GM19467 (cell line): ENCODE measurements around the gene STEAP4.
"Not testable (repeated sequence)": the region's sequence is repeated elsewhere in the genome, so short reads cannot be mapped to it uniquely, and the experiment has no call there.

Experiments used
- ATAC-seq: cut with Tn5 transposase; IDR thresholded peaks from one replicate; pipeline ENCODE4 v1.9.1; 2021; ENCODE audit warnings: mild to moderate bottlenecking, moderate library complexity; ENCODE audit not compliant: unreplicated experiment

The STEAP4 gene

DNA sequence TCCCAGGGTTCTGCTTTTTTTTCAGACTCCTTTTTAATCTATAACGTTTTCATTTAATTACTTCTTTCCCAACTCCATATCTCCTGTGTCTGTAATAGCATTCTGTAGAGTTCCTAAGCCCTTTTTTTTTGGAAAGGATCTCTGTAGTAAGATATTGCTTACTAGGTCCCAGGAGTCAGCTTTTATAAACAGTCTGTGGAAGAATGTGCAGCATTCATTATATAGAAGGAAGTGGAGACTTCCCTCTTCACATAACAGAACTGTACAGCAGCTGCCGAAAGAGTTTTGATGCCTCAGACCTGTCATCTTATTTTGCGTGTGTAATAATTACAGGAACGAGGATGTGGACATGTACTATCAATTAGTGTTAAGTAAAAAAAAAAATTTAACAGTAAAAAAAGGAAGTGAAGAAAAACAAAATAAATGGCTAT lies 7.4 kb upstream of the STEAP4 start:
- no peak for ATAC-seq

DNA sequence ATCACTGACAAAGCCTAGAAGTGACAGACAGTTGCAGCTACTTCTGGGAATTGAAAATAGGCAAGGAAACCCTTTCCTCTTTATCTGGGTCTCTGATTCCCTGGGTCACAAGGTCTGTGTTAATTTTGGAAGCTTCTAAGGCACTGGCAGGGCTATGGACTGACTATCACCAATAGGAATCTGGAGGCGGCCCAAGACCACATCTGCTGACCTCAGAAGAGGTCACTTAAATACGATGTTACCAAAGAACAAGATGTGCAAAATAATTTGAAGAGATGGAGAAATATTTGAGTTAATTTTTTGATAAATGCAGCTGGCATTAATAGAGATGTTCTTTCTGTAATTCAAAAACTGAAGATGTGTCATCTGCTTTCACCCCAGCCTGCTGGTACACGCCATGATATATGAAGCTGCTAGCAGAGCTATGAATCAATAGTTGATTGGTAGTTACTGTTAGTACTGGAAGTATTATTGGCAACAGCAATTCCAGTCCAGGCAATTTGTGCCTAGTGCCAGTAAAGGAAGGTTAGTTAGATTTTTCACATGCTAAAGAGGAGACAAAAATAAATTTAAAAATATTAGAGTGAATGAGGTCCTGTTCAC lies 5.5 kb upstream of the STEAP4 start:
- no peak for ATAC-seq

DNA sequence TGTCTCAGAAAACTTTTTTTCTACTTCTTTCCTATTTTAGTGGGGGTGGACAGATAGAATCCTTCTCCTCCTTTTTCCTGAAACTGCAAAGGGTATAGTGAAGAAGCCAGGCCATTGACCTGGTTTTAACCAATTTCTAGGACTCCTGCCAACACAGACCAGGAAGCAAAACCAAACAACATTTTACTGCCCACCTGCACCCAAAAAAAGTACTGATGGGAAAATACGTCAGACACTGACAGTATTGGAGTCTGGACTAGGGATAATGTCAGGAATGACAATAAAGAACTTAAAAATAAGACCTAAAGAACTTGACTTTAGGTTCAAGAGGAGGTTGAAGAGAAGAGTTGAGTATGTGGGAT lies 5.0 kb upstream of the STEAP4 start:
- ATAC-seq, result no peak

DNA sequence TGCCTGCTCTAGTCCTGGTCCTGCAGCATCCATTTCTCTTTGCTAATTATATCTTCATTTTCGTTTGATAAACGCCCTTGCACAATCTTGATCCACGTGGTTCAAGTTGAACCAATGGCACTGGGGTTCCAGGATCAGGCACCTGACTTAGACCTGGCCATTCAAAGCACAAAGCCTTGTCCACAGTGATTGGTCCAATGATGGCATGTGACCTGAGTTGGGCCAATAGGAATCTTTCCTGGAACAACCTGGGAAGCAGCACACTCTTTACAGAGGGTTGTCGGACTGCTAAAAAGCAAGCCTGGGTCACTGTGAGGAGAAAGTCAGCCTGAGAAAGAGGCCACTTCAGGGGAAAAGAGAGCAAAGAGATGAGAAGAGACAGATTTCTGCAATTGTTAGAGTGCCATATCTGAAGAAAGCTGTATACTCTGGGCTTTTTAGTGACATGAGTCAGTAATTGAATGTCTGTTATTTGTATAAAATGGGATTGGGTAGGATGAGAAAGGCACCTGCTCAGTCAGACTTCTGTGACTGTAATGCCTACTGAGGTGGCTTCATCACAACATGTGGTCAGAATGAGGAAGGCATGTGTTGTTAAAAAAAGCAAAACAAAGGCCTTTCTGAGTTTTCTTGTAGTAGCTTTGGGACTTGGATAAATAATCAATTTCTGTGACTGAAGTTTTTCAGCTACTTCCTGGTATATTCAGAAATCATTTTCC lies 4.4 kb upstream of the STEAP4 start:
- ATAC-seq, result no peak

DNA sequence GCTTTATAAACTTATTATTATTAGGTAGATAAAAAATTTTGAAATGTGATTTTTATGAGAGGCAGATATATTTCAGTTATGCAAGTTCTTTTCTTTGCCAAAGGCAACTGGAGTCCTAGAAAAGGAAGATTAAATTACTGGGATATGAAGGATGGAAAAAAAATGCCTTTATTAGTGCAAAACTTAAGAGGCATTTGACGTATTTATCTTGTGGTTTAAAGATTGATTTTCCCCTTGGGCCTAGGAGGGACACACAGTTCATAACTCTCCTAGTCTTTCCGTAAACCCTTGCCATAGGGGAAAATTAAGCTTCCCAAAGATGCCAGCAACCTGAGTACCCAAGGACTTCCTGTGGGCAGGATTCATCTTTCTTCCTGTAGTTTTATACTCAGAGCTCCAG lies 3.1 kb upstream of the STEAP4 start:
- ATAC-seq, result no peak

DNA sequence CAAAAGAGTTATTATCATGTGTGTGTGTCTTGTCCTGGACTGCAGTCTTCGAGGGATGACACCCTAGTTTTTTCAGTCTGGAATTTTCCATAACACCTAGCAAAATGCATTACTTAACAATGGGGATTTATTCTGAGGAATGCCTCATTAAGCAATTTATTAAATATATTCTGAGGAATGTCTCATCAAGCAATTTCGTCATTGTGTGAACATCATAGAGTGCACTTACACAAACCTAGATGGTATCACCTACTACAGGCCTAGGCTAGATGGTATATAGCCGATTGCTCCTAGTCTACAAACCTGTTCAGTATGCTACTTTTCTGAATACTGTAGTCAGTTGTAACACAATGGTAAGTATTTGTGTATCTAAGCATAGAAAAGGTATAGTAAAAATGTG lies 1.1 kb upstream of the STEAP4 start:
- no peak for ATAC-seq

DNA sequence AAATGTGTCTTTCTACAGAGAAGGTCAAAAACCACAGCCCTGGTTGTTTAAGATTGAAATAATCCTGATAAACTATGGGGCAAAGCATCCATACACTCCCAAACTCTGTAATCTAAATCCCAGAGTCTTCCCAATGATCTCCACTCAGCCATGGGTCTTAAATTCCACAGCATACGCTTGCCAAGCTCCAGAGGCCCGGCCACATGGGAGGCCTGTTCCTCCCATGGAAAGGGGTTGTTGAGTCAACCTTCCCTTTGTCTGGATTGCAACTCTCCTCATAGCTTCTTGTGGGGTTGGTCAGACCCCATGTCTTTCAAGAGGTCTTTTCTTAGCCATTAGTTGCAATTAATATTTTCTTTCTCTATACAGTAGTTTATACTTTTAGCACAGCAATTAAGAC lies 718 bp upstream of the STEAP4 start:
- ATAC-seq, result no peak

DNA sequence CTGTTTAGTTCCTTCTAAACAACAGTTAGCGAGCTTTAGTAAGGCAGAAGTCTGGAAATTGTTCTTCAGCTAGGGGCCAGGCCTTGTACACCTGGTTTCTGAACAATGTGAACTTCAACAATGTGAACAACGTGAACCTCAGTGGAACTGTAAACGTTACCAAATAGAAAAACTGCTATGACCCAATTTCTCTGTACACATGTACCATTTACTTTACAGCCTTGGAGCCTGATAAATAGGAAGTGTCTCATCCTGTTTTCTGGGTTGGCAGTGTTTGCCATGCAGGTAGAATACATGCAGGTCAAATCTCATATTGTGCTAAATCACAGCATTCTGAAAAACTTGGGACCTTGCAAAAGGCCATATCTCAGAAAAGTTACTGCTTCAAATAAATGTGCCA lies 1.6 kb downstream of the STEAP4 start:
- no peak for ATAC-seq

DNA sequence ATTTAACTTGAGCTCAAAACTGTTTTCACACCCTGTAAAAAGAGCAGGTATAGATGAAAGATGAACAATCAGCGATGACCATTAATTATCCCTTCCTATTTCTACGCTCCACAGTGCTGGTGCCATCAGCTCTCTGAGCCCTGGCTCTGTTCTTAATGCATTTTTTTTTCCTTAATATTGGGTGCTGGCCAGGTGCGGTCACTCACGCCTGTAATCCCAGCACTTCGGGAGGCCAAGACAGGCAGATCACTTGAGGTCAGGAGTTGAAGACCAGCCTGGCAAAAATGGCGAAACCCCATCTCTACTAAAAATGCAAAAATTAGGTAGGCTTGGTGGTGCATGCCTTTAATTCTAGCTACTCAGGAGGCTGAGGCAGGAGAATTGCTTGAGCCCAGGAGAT lies 4.2 kb downstream of the STEAP4 start:
- ATAC-seq, result no peak

DNA sequence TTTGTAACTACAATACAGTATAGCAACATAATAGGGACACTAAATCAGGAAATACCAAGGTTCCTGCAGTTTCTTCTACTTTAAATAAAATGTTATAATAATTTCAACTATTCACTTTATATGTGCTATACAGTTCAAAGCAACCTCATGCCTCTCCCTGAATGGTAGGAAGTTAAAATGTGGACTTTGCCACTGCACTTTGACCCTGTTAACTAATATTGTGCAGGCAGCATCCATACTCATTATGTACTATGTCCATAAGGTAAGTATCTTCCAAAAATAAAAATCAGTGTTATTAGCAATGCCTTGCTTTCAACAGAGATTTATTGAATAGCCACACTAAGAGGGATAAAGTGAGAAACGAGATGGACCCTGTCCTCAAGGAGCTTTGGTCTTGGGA lies 4.8 kb downstream of the STEAP4 start:
- ATAC-seq, result no peak

DNA sequence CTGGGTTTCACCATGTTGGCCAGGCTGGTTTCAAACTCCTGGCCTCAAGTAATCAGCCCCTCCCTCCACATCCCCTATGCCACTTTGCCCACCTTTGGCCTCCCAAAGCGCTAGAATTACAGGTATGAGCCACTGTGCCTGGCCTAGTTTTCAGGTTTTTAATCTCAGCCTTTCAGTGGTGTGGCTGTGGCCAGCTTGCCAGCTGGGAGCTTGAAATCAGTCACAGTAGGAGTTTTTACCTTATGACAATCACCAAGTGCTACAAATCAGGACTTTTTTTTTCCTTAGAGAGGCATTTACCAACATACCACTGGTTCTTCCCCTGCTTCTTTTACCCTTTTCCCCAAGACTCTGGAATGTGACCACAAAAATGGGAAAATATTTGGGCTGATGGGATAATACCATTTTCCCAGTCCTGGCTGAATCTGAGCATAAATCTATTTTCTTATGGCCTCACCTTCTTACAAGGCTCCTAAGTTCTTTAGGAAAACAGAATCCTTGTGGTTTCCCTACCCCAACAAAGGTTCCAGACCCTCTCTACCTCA lies 6.2 kb downstream of the STEAP4 start:
- no peak for ATAC-seq

DNA sequence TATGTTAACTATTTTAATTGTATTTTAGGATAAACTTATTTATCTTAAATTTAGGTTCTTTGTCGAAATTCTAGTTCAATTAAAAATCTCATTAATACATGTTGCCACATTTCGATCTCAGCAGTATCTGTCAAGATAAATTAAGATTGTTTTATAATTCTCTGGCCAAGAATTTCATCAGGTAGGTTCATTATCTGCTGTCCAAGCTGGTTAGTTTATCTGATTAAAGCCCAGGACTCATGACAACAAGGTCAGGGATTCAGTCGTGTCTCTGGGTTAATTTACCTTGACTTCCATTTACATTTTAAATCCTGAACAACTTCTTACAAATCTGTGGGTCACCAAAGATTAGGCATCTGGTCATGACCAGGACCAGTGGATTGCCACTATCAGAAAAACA lies 7.6 kb downstream of the STEAP4 start:
- no peak for ATAC-seq

DNA sequence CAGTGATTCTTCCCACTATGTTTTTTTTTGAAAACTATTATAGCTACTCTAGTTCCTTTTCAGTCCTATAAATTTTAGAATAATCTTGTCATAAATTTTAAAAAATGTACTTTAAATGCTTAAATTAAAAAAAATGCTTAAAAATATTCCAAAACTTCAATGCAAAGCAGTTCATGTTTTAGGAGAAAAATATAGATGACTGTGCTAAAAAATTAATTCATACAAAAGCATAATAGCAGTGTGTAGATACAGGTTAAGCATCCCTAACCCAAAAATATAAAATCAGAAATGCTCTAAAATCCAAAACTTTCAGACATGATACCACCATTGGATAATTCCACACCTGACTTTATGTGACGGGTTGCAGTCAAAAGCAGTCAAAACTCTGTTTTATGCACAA lies 12.8 kb downstream of the STEAP4 start:
- ATAC-seq, result no peak

DNA sequence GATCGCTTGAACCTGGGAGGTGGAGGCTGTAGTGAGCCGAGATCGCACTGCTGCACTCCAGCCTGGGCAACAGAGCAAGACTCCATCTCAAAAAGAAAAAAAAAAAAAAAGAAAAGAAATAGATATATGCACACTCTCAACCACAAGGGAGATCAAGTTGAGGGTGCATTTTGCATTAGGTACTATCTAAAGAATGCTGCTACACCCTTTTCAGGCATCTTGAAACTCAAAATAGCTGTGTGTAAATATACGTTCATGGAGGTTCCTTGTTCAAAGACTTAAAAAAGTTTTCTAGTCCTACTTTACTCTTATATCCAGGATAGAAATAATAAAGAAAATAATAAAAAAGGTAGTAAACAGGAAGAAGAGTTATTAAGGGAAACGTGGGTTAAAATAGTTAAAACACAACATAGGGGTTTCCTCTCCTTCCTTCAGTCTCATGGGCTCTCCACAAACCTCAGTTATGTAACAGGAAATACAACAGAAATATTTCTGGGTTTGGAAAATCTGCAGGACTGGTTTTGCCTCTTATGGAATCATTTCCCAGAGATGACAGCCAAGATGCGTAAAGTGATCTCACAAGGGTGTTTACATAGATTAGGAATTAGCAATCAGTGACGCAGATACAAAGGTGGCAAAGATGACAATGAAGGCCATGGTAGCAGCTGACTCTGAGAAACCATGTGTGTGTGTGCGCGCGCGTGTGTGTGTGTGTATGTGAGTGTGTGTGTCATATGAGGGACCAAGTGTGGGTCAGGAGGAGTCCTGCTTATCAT lies 15.1 kb downstream of the STEAP4 start:
- ATAC-seq, result no peak

DNA sequence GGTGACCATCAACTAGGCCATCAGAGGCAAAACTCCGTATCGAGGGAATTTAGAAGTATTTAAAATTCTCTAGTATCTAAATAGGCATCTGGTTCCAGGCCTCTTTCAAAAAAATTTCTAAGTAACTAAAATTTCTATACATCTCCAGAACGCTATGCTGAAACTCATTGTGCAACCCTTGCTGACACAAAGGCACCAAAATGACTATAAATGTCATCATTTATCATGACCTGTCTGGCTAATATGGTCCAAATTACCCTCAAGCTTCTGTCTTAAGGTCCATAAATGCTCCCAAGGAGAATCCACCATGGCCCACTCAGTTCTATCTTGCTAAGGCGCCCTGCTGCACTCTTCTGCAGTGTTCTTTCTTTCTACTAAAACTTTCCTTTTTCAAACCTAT lies 16.2 kb downstream of the STEAP4 start:
- no peak for ATAC-seq

DNA sequence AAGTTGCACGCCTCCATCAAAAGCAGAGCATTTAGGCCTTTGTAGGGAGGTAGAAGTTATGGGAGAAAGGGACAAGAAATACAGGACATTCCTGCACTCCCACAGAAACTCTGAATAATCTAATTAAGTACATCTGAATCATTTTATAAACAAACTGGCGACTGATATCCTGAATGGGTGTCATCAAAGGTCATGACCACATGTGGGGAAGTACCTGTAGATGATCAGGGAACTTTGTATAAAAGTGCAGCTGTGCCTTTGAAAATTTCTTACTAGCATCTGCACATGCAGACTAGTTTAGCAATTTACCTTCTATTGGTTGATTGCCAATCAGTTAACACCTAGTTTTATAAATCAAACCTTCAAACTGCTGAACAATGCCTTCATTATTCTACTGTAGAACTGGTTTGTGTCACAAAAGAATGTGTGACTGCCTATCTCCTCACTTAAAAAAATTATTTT lies 17.1 kb downstream of the STEAP4 start:
- ATAC-seq, result no peak

DNA sequence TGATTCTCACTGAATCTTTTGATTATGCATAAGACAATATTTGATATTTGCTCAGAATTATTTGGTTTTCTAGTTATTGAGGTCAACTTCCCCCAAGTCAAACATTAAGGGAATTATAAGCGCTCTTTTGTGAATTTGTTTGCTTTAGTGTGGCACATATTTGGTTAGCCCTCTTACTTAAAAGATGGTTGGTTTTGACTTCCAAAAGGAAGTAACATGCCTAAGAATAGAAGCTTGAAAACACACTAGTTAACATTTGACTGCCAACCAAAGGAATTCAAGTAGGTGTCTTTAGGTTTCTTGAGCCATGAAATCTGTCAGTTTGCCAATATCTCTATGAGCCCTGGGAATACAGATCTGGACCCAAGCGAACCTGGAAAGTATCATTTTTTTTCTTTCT lies 24.9 kb downstream of the STEAP4 start:
- no peak for ATAC-seq

DNA sequence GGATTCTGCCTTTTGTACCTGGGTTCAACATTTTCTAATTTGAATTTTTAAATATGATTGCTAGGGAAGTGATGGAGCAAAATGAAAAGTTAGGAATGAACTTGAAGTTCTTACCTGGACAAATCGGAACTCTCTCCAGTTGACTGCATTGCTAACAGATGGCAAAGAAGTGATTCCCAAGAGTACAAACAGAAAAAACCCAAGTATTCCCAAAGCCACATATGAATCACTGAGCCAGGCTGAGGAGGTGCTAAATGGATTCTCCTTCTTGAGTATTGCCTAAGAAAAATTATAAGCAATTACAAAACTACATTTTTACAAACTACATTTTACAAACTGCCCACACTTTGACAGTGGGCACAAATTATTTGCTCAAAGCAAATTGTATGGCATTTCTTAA lies 25.9 kb downstream of the STEAP4 start:
- ATAC-seq, result no peak

DNA sequence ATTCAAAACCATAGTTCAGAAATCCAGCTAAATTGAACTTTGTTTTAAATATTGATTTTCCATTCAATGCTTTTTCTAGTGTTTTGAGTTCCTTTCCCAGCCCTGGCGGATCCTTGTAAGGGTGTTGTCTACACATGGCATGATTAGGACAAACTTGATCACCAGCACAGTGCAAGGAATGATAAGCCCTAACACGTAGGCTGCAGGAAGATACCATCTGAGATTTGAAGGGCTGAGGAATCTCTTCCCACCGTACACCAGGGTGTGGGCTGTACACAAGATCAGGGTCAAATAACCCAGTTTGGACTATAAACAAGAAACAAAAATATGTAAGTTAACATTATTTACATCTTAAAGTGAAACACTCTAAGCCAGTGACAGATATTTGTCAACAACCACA lies 27.4 kb downstream of the STEAP4 start:
- no peak for ATAC-seq

DNA sequence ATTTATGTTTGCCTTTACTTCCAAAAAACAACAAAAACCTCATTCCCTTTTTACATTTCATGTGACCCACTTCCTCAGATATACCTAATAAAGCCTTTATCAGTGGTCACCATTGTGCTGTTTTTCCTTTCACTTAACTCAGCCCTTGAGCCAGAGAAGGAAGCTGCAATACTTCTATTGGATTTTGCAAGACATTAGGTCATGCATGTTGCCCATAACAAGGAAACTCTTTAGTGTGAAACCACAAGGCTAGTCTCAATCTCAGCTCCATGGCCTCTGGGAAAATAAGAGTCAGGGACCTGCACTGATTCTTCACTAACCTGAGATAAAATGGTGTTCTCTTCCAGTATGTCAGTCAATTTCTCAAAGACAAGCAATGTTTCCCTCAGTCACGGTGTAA lies 27.8 kb downstream of the STEAP4 start:
- no peak for ATAC-seq

DNA sequence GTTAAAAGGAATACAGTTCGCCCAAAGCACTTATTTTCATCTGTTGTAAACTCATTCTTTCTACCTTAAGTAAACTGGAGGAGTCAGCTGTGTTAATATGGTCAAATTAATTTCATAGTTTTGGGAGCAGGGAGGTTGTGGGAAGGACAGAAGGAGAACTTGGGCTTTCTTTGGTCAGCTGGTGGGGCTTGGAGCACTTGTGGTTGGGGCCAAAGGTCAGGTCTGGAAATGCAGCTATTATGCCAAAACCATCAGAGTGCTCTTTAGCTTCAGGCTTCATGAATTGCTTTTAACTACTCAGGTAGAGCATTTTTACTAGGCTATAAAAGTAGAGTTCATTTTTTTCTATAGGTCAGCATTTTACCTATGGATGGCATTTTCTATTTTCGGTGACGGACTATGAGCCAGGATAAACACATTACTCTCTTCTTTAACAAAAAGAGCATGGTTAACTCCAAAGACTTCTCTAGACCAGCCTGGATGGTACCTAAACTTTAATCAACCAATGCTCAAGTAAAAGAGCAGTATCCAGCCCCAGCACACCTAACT lies 30.0 kb downstream of the STEAP4 start:
- no peak for ATAC-seq

DNA sequence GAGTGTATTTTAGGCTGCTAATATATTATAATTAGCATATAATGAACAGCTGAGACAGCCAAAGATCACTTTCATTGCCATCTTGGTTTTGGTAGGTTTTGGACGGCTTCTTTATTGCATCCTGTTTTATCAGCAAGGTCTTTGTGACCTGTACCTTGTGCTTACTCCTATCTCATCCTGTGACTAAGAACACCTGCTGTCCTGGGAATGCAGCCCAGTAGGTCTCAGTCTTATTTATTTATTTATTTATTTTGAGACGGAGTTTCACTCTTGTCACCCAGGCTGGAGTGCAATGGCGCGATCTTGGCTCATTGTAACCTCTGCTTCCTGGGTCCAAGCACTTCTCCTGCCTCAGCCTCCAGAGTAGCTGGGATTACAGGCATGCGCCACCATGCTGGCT lies 31.8 kb downstream of the STEAP4 start:
- not testable (repeated sequence) for ATAC-seq
